ENCODE data around the gene RAI1. TPM values are rescaled to one million over a fixed set of nuclear protein-coding genes. Genes with fewer than 3 reads are reported as not detected.

The RAI1 gene
- total and polyA plus RNA-seq, 10 of the 15 experiments (the other 5 are each of a cell fraction or from before 2014, with no cell fraction given): 0.66 to 37.7 (median 6.0) TPM

GRCh38 chr17:17650959-17651358 lies 30.3 kb upstream of the RAI1 start:
- in situ Hi-C loops (cut with MboI) (no loop called here), intact Hi-C loops (cut with micrococcal nuclease; ENCODE audit: unreplicated experiment) (no loop called here)
- ChIA-PET CTCF (no interaction called here), POLR2A (no interaction called here), RAD21 (ENCODE audit: unreplicated experiment) (no interaction called here), SMC1A (ENCODE audit: uncharacterized antibody, unreplicated experiment) (no interaction called here)
- no peaks in the 10 kb centered on the region for H4K20me1 ChIP-seq (ENCODE audit: control insufficient read depth, insufficient read depth)
- no peaks in the 10 kb centered on the region; the same call in 2 of the 3 replicates for H3K9me3 ChIP-seq (replicated peaks; ENCODE audit: control insufficient read depth, insufficient read depth, low read length)
- no peaks in the 10 kb centered on the region for H3K4me1 ChIP-seq (ENCODE audit: control insufficient read depth, insufficient read depth, low read length)
- no peaks in the 10 kb centered on the region for H3K27me3 ChIP-seq (replicated peaks in 1 of 2; ENCODE audit: control insufficient read depth in 2 of 2, insufficient read depth in 2 of 2, low read length in 1 of 2)
- H3K4me3 ChIP-seq: no peak overlapping the region
- TF ChIP-seq CREM (IDR thresholded peaks at IDR 0.05; ENCODE audit: low read depth): no peak
- no peak for TF ChIP-seq CHD2 (IDR thresholded peaks at IDR 0.05; ENCODE audit: borderline replicate concordance, low read depth, low read length)
- no peak for TF ChIP-seq RAD51 (IDR thresholded peaks at IDR 0.05)
- TF ChIP-seq PKNOX1 (IDR thresholded peaks at IDR 0.05): no peak
- no peak for TF ChIP-seq BCL3 (IDR thresholded peaks at IDR 0.05; ENCODE audit: borderline replicate concordance, insufficient read depth, low read depth, low read length, poor library complexity, severe bottlenecking)
- TF ChIP-seq GATAD2B (conservative IDR thresholded peaks at IDR 0.05; ENCODE audit: low read depth): no peak
- TF ChIP-seq ZSCAN29 (IDR thresholded peaks at IDR 0.05): no peak
- no peak for TF ChIP-seq E2F8 (IDR thresholded peaks at IDR 0.05; ENCODE audit: low read depth, partially characterized antibody)
- TF ChIP-seq POU2F2 (IDR thresholded peaks at IDR 0.05; ENCODE audit: borderline replicate concordance, low read depth, low read length): no peak
- TF ChIP-seq TARDBP (IDR thresholded peaks at IDR 0.05; ENCODE audit: borderline replicate concordance): no peak
- TF ChIP-seq SUPT20H (IDR thresholded peaks at IDR 0.05; ENCODE audit: borderline replicate concordance, control insufficient read depth, low read depth, low read length): no peak
- no peak for DNase-seq (ENCODE audit: low read depth, low spot score)
- no peak overlapping the region for H2AFZ ChIP-seq (ENCODE audit: control insufficient read depth, low read depth, low read length)
- no peak overlapping the region for H3K27ac ChIP-seq (ENCODE audit: control insufficient read depth, insufficient read depth)
- no peak overlapping the region for H3K9ac ChIP-seq (ENCODE audit: control insufficient read depth, insufficient read depth, low read length)
- no peak for FAIRE-seq
- no TSS peak for BruUV-seq (replicated peaks)
- 42% methylated on average over 1 of the region's 1 CpG for WGBS (ENCODE audit: insufficient coverage, insufficient replicate concordance, low lambda C conversion rate, missing lambda C conversion rate)
- ATAC-seq: no peak
- H3K79me2 ChIP-seq (ENCODE audit: control insufficient read depth, insufficient read depth, low read length): no peaks in the 10 kb centered on the region
- no peak overlapping the region for H3K4me2 ChIP-seq (ENCODE audit: control insufficient read depth, insufficient read depth)
- H3K36me3 ChIP-seq (ENCODE audit: control insufficient read depth in 2 of 2, insufficient read depth in 2 of 2, low read length in 1 of 2): no peaks in the 10 kb centered on the region
